Uterus (tissue), 2 donors: ENCODE results near the gene MICOS13.

Source experiments
- CTCF ChIP-seq, 4 experiments: fragments of 200-600 bp in 2 of 4; fragments of 450-650 bp in 2 of 4; sonication (generic) in 2 of 4; IDR thresholded peaks; one replicate each; pipeline ENCODE4 v1.5.1; 2016 to 2019; ENCODE audit warnings: antibody characterized with exemption in 4 of 4, mild to moderate bottlenecking in 2 of 4, moderate library complexity in 1 of 4
- POLR2A ChIP-seq, 2 donors: fragments of 450-650 bp; IDR thresholded peaks; one replicate each; pipeline ENCODE4 v1.6.1; 2016; ENCODE audit warnings: antibody characterized with exemption in 2 of 2, mild to moderate bottlenecking in 1 of 2, moderate library complexity in 1 of 2

GRCh38 chr19:5707576-5708575, 27.6 kb upstream of the MICOS13 start:
- no peak for TF ChIP-seq POLR2A (IDR thresholded peaks at IDR 0.05)
- TF ChIP-seq CTCF (IDR thresholded peaks at IDR 0.05) = no peak
